ENCODE results near the gene MED13L. TPM values are rescaled to one million over a fixed set of nuclear protein-coding genes. Genes with fewer than 3 reads are reported as not detected.

Gene MED13L
- polyA plus RNA-seq, 1 donor (not counting 4 experiments of a cell fraction or from before 2014, with no cell fraction given): 31.7 TPM

GRCh38 chr12:116318576-116319232 is 41.2 kb upstream of the MED13L start:
- H3K79me2 ChIP-seq (ENCODE audit: control insufficient read depth, insufficient read depth, low read length): no peaks in the 10 kb centered on the region
- TF ChIP-seq EZH2 (IDR thresholded peaks at IDR 0.05; ENCODE audit: low read length) (no peak), CTCF (optimal IDR thresholded peaks at IDR 0.05 in 1 of 3, IDR thresholded peaks at IDR 0.05 in 1 of 3, conservative IDR thresholded peaks at IDR 0.05 in 1 of 3; ENCODE audit: extremely low read depth in 1 of 3, insufficient read depth in 2 of 3, low read length in 3 of 3) (no peak)
- no peaks in the 10 kb centered on the region for H3K9me3 ChIP-seq (ENCODE audit: control insufficient read depth, low read depth, low read length)
- peak overlapping the region; percentile 88 for H3K4me2 ChIP-seq (ENCODE audit: control insufficient read depth, extremely low read depth, insufficient read depth, low read depth, low read length)
- H3K9me1 ChIP-seq (ENCODE audit: control insufficient read depth, extremely low read depth, insufficient read depth, low read length): no peaks in the 10 kb centered on the region
- DNase-seq (ENCODE audit: low read depth, low spot score): no peak
- peak overlapping the region in 2 of 3 experiments; percentile 5 to 65 for H3K4me3 ChIP-seq (ENCODE audit: control insufficient read depth in 2 of 3, extremely low read depth in 1 of 3, insufficient read depth in 2 of 3, low read depth in 1 of 3, low read length in 3 of 3)
- H3K36me3 ChIP-seq (ENCODE audit: control insufficient read depth in 2 of 2, extremely low read depth in 1 of 2, insufficient read depth in 2 of 2, low read length in 2 of 2): no peaks in the 10 kb centered on the region
- peak overlapping the region; percentile 83 for H2AFZ ChIP-seq (ENCODE audit: control insufficient read depth, low read length)
- H3K4me1 ChIP-seq (ENCODE audit: control insufficient read depth, extremely low read depth, insufficient read depth, low read length): peaks cover 31% of the 10 kb centered on the region
- no peaks in the 10 kb centered on the region for H4K20me1 ChIP-seq (ENCODE audit: control insufficient read depth, extremely low read depth, insufficient read depth, low read length)
- dilution Hi-C loops (cut with MboI; ENCODE audit: extremely low pct_ligation_motif_present, low sequenced_read_pairs): no loop called here
- peak overlapping the region; percentile 89 for H3K27ac ChIP-seq (ENCODE audit: control insufficient read depth, insufficient read depth, low read length)
- no peak for FAIRE-seq
- peak overlapping the region; percentile 66 for H3K9ac ChIP-seq (ENCODE audit: control insufficient read depth, extremely low read depth, insufficient read depth, low read length)
- no peaks in the 10 kb centered on the region for H3K27me3 ChIP-seq (ENCODE audit: control insufficient read depth, extremely low read depth, insufficient read depth, low read length)

- Histone ChIP-seq H3K27me3 (ENCODE audit: control insufficient read depth, extremely low read depth, insufficient read depth, low read length) (no peaks in the 10 kb centered on the region), H3K4me2 (ENCODE audit: control insufficient read depth, extremely low read depth, insufficient read depth, low read depth, low read length) (peak overlapping the region; percentile 88), H2AFZ (ENCODE audit: control insufficient read depth, low read length) (peak overlapping the region; percentile 83), H3K4me3 (ENCODE audit: control insufficient read depth in 2 of 3, extremely low read depth in 1 of 3, insufficient read depth in 2 of 3, low read depth in 1 of 3, low read length in 3 of 3) (peak overlapping the region in 2 of 3 experiments; percentile 5 to 65), H3K4me1 (ENCODE audit: control insufficient read depth, extremely low read depth, insufficient read depth, low read length) (peaks cover 31% of the 10 kb centered on the region), H3K9me3 (ENCODE audit: control insufficient read depth, low read depth, low read length) (no peaks in the 10 kb centered on the region), H4K20me1 (ENCODE audit: control insufficient read depth, extremely low read depth, insufficient read depth, low read length) (no peaks in the 10 kb centered on the region), H3K36me3 (ENCODE audit: control insufficient read depth in 2 of 2, extremely low read depth in 1 of 2, insufficient read depth in 2 of 2, low read length in 2 of 2) (no peaks in the 10 kb centered on the region), H3K9ac (ENCODE audit: control insufficient read depth, extremely low read depth, insufficient read depth, low read length) (peak overlapping the region; percentile 66), H3K79me2 (ENCODE audit: control insufficient read depth, insufficient read depth, low read length) (no peaks in the 10 kb centered on the region), H3K9me1 (ENCODE audit: control insufficient read depth, extremely low read depth, insufficient read depth, low read length) (no peaks in the 10 kb centered on the region), H3K27ac (ENCODE audit: control insufficient read depth, insufficient read depth, low read length) (peak overlapping the region; percentile 89)
- FAIRE-seq (peak; percentile 90), DNase-seq (ENCODE audit: low read depth, low spot score) (no peak)
- TF ChIP-seq EZH2 (IDR thresholded peaks at IDR 0.05; ENCODE audit: low read length): no peak
- TF ChIP-seq CTCF (optimal IDR thresholded peaks at IDR 0.05 in 1 of 3, IDR thresholded peaks at IDR 0.05 in 1 of 3, conservative IDR thresholded peaks at IDR 0.05 in 1 of 3; ENCODE audit: extremely low read depth in 1 of 3, insufficient read depth in 2 of 3, low read length in 3 of 3): no peak
- dilution Hi-C loops (cut with MboI; ENCODE audit: extremely low pct_ligation_motif_present, low sequenced_read_pairs): no loop called here
These were observed 40.6 kb upstream of the MED13L start for GRCh38 chr12:116317986-116318575.

Measured in keratinocyte (primary cell).